Smooth muscle cell (in vitro differentiated cells): ENCODE measurements around the gene ANKRA2. TPM values are rescaled to one million over a fixed set of nuclear protein-coding genes. Genes with fewer than 3 reads are reported as not detected.

Experiments
- DNase-seq: peaks from one replicate; lab custom pipeline; 2025; ENCODE audit not compliant: unreplicated experiment; lab: John Stamatoyannopoulos, UW
- H2AFZ ChIP-seq: fragments of 200-600 bp; sonication (generic); 2 replicates; pipeline ENCODE4 v1.6.0; 2016; ENCODE audit warnings: antibody characterized with exemption, low read depth, mild to moderate bottlenecking
- H3F3A ChIP-seq: fragments of 200-600 bp; sonication (generic); 2 replicates; pipeline ENCODE4 v1.6.0; 2017; ENCODE audit warnings: antibody characterized with exemption, low read depth
- H3K27ac ChIP-seq: fragments of 200-600 bp; sonication (generic); 2 replicates; pipeline ENCODE4 v1.5.1; 2016; ENCODE audit warnings: low read depth, mild to moderate bottlenecking
- H3K27me3 ChIP-seq: fragments of 200-600 bp; sonication (generic); 2 replicates; pipeline ENCODE4 v1.6.1; 2016; ENCODE audit warnings: low read depth, mild to moderate bottlenecking
- H3K36me3 ChIP-seq: fragments of 200-600 bp; sonication (generic); 2 replicates; pipeline ENCODE4 v1.5.1; 2016; ENCODE audit warnings: low read depth
- H3K4me1 ChIP-seq: fragments of 200-600 bp; sonication (generic); 2 replicates; pipeline ENCODE4 v1.5.1; 2016; ENCODE audit warnings: low read depth
- H3K4me2 ChIP-seq: fragments of 200-600 bp; sonication (generic); 2 replicates; pipeline ENCODE4 v1.6.0; 2016; ENCODE audit warnings: mild to moderate bottlenecking
- H3K4me3 ChIP-seq: fragments of 200-600 bp; sonication (generic); 2 replicates; pipeline ENCODE4 v1.5.1; 2016; ENCODE audit warnings: mild to moderate bottlenecking
- H3K79me2 ChIP-seq: fragments of 200-600 bp; sonication (generic); 2 replicates; pipeline ENCODE4 v1.6.0; 2016; ENCODE audit warnings: low read depth, mild to moderate bottlenecking
- H3K9ac ChIP-seq: fragments of 200-600 bp; sonication (generic); 2 replicates; pipeline ENCODE4 v1.6.0; 2016; ENCODE audit warnings: low read depth
- H3K9me3 ChIP-seq: fragments of 200-600 bp; sonication (generic); replicated peaks from 2 replicates; pipeline ENCODE4 v1.5.1; 2016; ENCODE audit warnings: low read depth
- H4K20me1 ChIP-seq: fragments of 200-600 bp; sonication (generic); 2 replicates; pipeline ENCODE4 v1.6.0; 2016; ENCODE audit warnings: low read depth
- CTCF ChIP-seq: fragments of 200-600 bp; sonication (generic); IDR thresholded peaks from 2 replicates; pipeline ENCODE4 v1.5.1; 2017; ENCODE audit warnings: borderline replicate concordance, mild to moderate bottlenecking, antibody characterized with exemption; ENCODE audit not compliant: insufficient read depth, poor library complexity, severe bottlenecking
- WGBS: methylation state at CpG from one replicate; pipeline ENCODE4 v1.1.7; 2016; ENCODE audit warnings: low lambda C conversion rate; 5-methylcytosine and 5-hydroxymethylcytosine counted together
- polyA plus RNA-seq: library from polyadenylated mRNA; unstranded; fragments of >200 nt; fragmentation: Nextera tagmentation; extraction: Ambion mirVana; gene quantifications from 2 replicates; pipeline ENCODE4 v1.2.1, GENCODE V29; 2016
- total RNA-seq: library from RNA; depleted of rRNA; stranded (reverse); fragments of >200 nt; gene quantifications from 2 replicates; pipeline ENCODE4 v1.2.3, GENCODE V29; 2014

The ANKRA2 gene
- total and polyA plus RNA-seq, 2 experiments from 2014 or later: 24.7 to 34.4 TPM

GRCh38 chr5:73591698-73592501 lies 26.5 kb upstream of the ANKRA2 start:
- TF ChIP-seq CTCF: no peak
- H3F3A ChIP-seq: no peaks in the 10 kb centered on the region
- H4K20me1 ChIP-seq: no peaks in the 10 kb centered on the region
- H2AFZ ChIP-seq: no peak overlapping the region
- H3K27ac ChIP-seq: peak overlapping the region; percentile 25
- no peaks in the 10 kb centered on the region for H3K36me3 ChIP-seq
- H3K4me2 ChIP-seq: peak overlapping the region; percentile 17
- no peaks in the 10 kb centered on the region for H3K9me3 ChIP-seq
- no peaks in the 10 kb centered on the region for H3K4me1 ChIP-seq
- DNase-seq: no peak
- H3K4me3 ChIP-seq: no peak overlapping the region
- no peaks in the 10 kb centered on the region for H3K79me2 ChIP-seq
- 12% methylated on average over 4 of the region's 4 CpGs for WGBS
- no peaks in the 10 kb centered on the region for H3K27me3 ChIP-seq
- H3K9ac ChIP-seq: no peak overlapping the region

- TF ChIP-seq CTCF: peak; percentile 89
- Histone ChIP-seq H3K9ac (no peak overlapping the region), H3K36me3 (no peaks in the 10 kb centered on the region), H3K9me3 (no peaks in the 10 kb centered on the region), H3K4me2 (peak overlapping the region; percentile 17), H3K27ac (peak overlapping the region; percentile 25), H3K4me1 (no peaks in the 10 kb centered on the region), H4K20me1 (no peaks in the 10 kb centered on the region), H3K4me3 (no peak overlapping the region), H3K79me2 (no peaks in the 10 kb centered on the region), H2AFZ (no peak overlapping the region), H3K27me3 (no peaks in the 10 kb centered on the region), H3F3A (no peaks in the 10 kb centered on the region)
- 63% methylated on average over 4 of the region's 4 CpGs for WGBS
- DNase-seq: no peak
Observed at GRCh38 chr5:73591102-73591695, 25.8 kb upstream of the ANKRA2 start.

- no peaks in the 10 kb centered on the region for H3K79me2 ChIP-seq
- no peaks in the 10 kb centered on the region for H3K27me3 ChIP-seq
- H3K9ac ChIP-seq: no peak overlapping the region
- 88% methylated on average over 1 of the region's 1 CpG for WGBS
- no peak overlapping the region for H2AFZ ChIP-seq
- H4K20me1 ChIP-seq: no peaks in the 10 kb centered on the region
- no peaks in the 10 kb centered on the region for H3K4me1 ChIP-seq
- no peaks in the 10 kb centered on the region for H3K36me3 ChIP-seq
- no peak overlapping the region for H3K27ac ChIP-seq
- no peak overlapping the region for H3K4me2 ChIP-seq
- no peaks in the 10 kb centered on the region for H3K9me3 ChIP-seq
- no peak overlapping the region for H3K4me3 ChIP-seq
- no peak for TF ChIP-seq CTCF
- no peak for DNase-seq
- no peaks in the 10 kb centered on the region for H3F3A ChIP-seq
Observed at GRCh38 chr5:73587923-73588322, 22.5 kb upstream of the ANKRA2 start.
